Nephron (organoid): Measurements from ENCODE around the gene USP26.
"Not testable (repeated sequence)": the region's sequence is repeated elsewhere in the genome, so short reads cannot be mapped to it uniquely, and the experiment has no call there.

Experiments used
- H3K27ac Mint-ChIP-seq, 3 experiments: 2 replicates each; pipeline ENCODE4 v1.8.0; 2020; ENCODE audit warnings: mixed read lengths in 3 of 3, mild to moderate bottlenecking in 2 of 3, moderate library complexity in 1 of 3
- H3K27me3 Mint-ChIP-seq: 2 replicates; pipeline ENCODE4 v1.8.0; 2021; ENCODE audit warnings: low read depth, mild to moderate bottlenecking, moderate library complexity, mixed read lengths
- H3K36me3 Mint-ChIP-seq: 2 replicates; pipeline ENCODE4 v1.8.0; 2020; ENCODE audit warnings: low read depth, mixed read lengths
- H3K4me1 Mint-ChIP-seq: 2 replicates; pipeline ENCODE4 v1.8.0; 2020; ENCODE audit warnings: mixed read lengths
- H3K4me3 Mint-ChIP-seq, 3 experiments: 2 replicates each; pipeline ENCODE4 v1.8.0; 2020; ENCODE audit warnings: mild to moderate bottlenecking in 3 of 3, mixed read lengths in 3 of 3, moderate library complexity in 2 of 3
- H3K9me3 Mint-ChIP-seq: 2 replicates; pipeline ENCODE4 v1.8.0; 2020; ENCODE audit warnings: mixed read lengths
- TF ChIP-seq, protein P1 (sequence below), 3 experiments: fragments of 200-600 bp; sonication (generic); IDR thresholded peaks; one replicate each; pipeline ENCODE4 v1.5.0; 2021; ENCODE audit warnings: antibody characterized with exemption in 3 of 3; ENCODE audit not compliant: unreplicated experiment in 3 of 3

USP26 gene

DNA sequence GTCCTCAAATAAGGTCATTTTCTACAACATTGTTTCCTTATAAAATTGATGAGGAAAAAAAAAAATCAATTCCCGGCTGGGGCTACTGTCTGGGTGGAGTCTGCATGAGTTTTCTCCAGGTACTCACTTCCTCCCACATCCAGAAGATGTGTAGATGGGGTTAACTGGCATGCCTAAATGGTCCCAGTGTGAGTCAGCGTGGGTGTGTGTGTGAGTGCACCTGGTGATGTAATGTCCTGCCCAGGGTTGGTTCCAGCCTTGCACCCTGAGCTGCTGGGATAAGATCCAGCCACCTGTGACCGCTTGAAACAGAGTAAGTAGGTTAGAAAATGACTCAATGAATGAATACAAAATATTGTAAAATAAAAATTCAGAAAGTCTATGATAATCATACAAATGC is 11.1 kb downstream of the USP26 start:
- Mint-ChIP-seq H3K4me3 (no peak overlapping the region), H3K4me1 (no peaks in the 10 kb centered on the region), H3K9me3 (no peaks in the 10 kb centered on the region), H3K36me3 (no peaks in the 10 kb centered on the region), H3K27me3 (no peaks in the 10 kb centered on the region), H3K27ac (no peak overlapping the region)
- TF ChIP-seq, protein P1, sequence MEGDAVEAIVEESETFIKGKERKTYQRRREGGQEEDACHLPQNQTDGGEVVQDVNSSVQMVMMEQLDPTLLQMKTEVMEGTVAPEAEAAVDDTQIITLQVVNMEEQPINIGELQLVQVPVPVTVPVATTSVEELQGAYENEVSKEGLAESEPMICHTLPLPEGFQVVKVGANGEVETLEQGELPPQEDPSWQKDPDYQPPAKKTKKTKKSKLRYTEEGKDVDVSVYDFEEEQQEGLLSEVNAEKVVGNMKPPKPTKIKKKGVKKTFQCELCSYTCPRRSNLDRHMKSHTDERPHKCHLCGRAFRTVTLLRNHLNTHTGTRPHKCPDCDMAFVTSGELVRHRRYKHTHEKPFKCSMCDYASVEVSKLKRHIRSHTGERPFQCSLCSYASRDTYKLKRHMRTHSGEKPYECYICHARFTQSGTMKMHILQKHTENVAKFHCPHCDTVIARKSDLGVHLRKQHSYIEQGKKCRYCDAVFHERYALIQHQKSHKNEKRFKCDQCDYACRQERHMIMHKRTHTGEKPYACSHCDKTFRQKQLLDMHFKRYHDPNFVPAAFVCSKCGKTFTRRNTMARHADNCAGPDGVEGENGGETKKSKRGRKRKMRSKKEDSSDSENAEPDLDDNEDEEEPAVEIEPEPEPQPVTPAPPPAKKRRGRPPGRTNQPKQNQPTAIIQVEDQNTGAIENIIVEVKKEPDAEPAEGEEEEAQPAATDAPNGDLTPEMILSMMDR (IDR thresholded peaks at IDR 0.05; ENCODE audit: unreplicated experiment in 3 of 3) = no peak

- H3K9me3 Mint-ChIP-seq, H3K27me3 Mint-ChIP-seq, H3K27ac Mint-ChIP-seq, H3K4me3 Mint-ChIP-seq, H3K36me3 Mint-ChIP-seq, H3K4me1 Mint-ChIP-seq: not testable (repeated sequence)
Measured at GRCh38 chrX:133085056-133085455, 11.9 kb downstream of the USP26 start.

DNA sequence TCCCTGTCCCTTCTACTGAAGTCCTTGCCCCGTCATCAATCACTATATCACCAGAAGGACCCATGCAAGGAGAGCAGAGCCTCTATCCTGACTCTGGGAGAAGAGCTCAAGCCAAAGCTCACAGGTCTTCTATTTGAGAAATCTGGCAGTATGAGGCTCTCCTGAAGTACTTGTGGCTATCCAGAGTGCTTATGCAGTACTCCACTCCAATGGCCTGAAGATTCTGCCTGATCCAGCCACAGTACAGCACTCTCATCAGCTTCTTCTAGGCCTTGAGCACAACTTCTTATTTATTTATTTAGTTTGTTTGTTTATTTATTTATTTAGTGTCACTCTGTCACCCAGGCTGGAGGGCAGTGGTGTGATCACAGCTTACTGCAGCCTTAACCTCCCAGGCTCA is 13.0 kb downstream of the USP26 start:
- no peaks in the 10 kb centered on the region for H3K4me1 Mint-ChIP-seq
- no peaks in the 10 kb centered on the region for H3K27me3 Mint-ChIP-seq
- H3K36me3 Mint-ChIP-seq = no peaks in the 10 kb centered on the region
- H3K9me3 Mint-ChIP-seq = no peaks in the 10 kb centered on the region
- TF ChIP-seq, protein P1 (IDR thresholded peaks at IDR 0.05; ENCODE audit: unreplicated experiment in 3 of 3) = no peak
- H3K27ac Mint-ChIP-seq = no peak overlapping the region
- H3K4me3 Mint-ChIP-seq = no peak overlapping the region

- TF ChIP-seq, protein P1 (IDR thresholded peaks at IDR 0.05; ENCODE audit: unreplicated experiment in 3 of 3) = no peak
- H3K4me1 Mint-ChIP-seq = no peaks in the 10 kb centered on the region
- no peak overlapping the region for H3K4me3 Mint-ChIP-seq
- no peaks in the 10 kb centered on the region for H3K36me3 Mint-ChIP-seq
- H3K27ac Mint-ChIP-seq = no peak overlapping the region
- peaks cover 6% of the 10 kb centered on the region for H3K9me3 Mint-ChIP-seq
- H3K27me3 Mint-ChIP-seq = no peaks in the 10 kb centered on the region
Measured at GRCh38 chrX:133081990-133082389, 14.9 kb downstream of the USP26 start.

GRCh38 chrX:133077856-133078255 is 19.1 kb downstream of the USP26 start:
- not testable (repeated sequence) for H3K27ac Mint-ChIP-seq, H3K27me3 Mint-ChIP-seq, H3K4me1 Mint-ChIP-seq, H3K36me3 Mint-ChIP-seq, H3K4me3 Mint-ChIP-seq
- H3K9me3 Mint-ChIP-seq = peaks cover 12% of the 10 kb centered on the region

DNA sequence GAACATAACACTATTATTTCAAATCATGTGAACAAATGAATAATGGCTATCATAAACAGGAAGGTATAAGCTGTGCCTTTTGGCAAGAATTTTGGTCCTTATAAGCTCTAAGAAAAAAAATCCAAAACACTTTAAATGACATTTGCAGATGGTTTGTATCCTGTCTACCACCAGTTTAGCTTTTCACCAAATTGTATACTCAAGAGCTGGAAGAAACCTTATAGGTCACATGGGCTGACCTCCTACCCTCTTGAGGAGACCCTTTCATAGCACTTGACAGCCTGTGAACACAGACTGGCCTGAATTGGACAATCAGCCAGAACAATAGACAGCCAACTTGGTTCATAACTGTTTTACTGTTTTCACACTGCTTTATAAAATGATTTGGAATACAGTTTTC is 24.3 kb downstream of the USP26 start:
- H3K27me3 Mint-ChIP-seq = no peaks in the 10 kb centered on the region
- H3K4me3 Mint-ChIP-seq = no peak overlapping the region
- H3K4me1 Mint-ChIP-seq = no peaks in the 10 kb centered on the region
- H3K36me3 Mint-ChIP-seq = no peaks in the 10 kb centered on the region
- H3K27ac Mint-ChIP-seq = no peak overlapping the region
- H3K9me3 Mint-ChIP-seq = peaks cover 11% of the 10 kb centered on the region
- TF ChIP-seq, protein P1 (IDR thresholded peaks at IDR 0.05; ENCODE audit: unreplicated experiment in 3 of 3) = no peak

- peaks cover 4% of the 10 kb centered on the region for H3K9me3 Mint-ChIP-seq
- H3K27ac Mint-ChIP-seq = no peak overlapping the region
- TF ChIP-seq, protein P1 (IDR thresholded peaks at IDR 0.05; ENCODE audit: unreplicated experiment in 3 of 3) = no peak
Measured at GRCh38 chrX:133068461-133068860, 28.4 kb downstream of the USP26 start.

More at GRCh38 chrX:133068461-133068860, 28.4 kb downstream of the USP26 start:
- no peak overlapping the region for H3K4me3 Mint-ChIP-seq
- peaks cover 4% of the 10 kb centered on the region for H3K27me3 Mint-ChIP-seq
- H3K4me1 Mint-ChIP-seq = no peaks in the 10 kb centered on the region
- H3K36me3 Mint-ChIP-seq = no peaks in the 10 kb centered on the region
